K562 (cell line): Measurements from ENCODE around the gene WDR90. TPM values are rescaled to one million over a fixed set of nuclear protein-coding genes. Genes with fewer than 3 reads are reported as not detected.

Experiments used
- ATAC-seq: fragments of 200-7000 bp; cut with Tn5 transposase; 3 replicates; pipeline ENCODE4 v1.9.1; 2020; ENCODE audit warnings: moderate library complexity
- BruUV-seq: library from RNA; stranded (reverse); fragments of 400-500 nt; replicated peaks from 2 replicates; lab custom pipeline; 2021; lab: Mats Ljungman, UMichigan
- CTCF ChIA-PET: fragments of 300-600 bp; formaldehyde crosslinking; extraction: SDS; loops from one replicate; lab custom pipeline; 2021; ENCODE audit warnings: low intra/inter-chr PET ratio; lab: Yijun Ruan, JAX
- POLR2A ChIA-PET: fragments of 300-600, 350-650 bp; sonication (Branson Sonifier 250); formaldehyde crosslinking; extraction: SDS; loops from one replicate; lab custom pipeline; 2021; ENCODE audit warnings: antibody characterized with exemption, inconsistent platforms; lab: Yijun Ruan, JAX
- DNase-seq, 4 experiments: peaks; one replicate each; pipeline versions ENCODE4 v3.0.0 to v3.0.0-alpha.2; 2011 to 2018; ENCODE audit warnings: low spot score in 3 of 4, mixed read lengths in 3 of 4; ENCODE audit errors: extremely low read depth in 1 of 4
- FAIRE-seq: peaks from 2 replicates; lab custom pipeline; 2011; peaks lifted over from hg19 to GRCh38; lab: Jason Lieb, UNC
- H2AFZ ChIP-seq: 2 replicates; pipeline ENCODE4 v1.6.0; 2011; ENCODE audit warnings: low read depth, low read length, control low read depth, inconsistent platforms
- H3K27ac ChIP-seq: fragments of 200-600 bp; 3 replicates; pipeline ENCODE4 v1.8.0; 2011; ENCODE audit warnings: low read depth, mild to moderate bottlenecking, control low read depth, inconsistent platforms, low read length, moderate library complexity, mixed read lengths; ENCODE audit errors: extremely low read depth
- H3K27me3 ChIP-seq, 2 experiments: fragments of 300-600 bp in 1 of 2; 2 replicates in 1 of 2; 3 replicates in 1 of 2; pipeline versions ENCODE4 v1.6.0 to v1.8.0; 2011; ENCODE audit warnings: inconsistent platforms in 2 of 2, low read length in 2 of 2, mild to moderate bottlenecking in 1 of 2, mixed read lengths in 1 of 2, moderate library complexity in 1 of 2; ENCODE audit not compliant: control insufficient read depth in 2 of 2, insufficient read depth in 2 of 2
- H3K36me3 ChIP-seq: fragments of 300-600 bp; 3 replicates; pipeline ENCODE4 v1.8.0; 2011; ENCODE audit warnings: mild to moderate bottlenecking, low read length, inconsistent platforms; ENCODE audit not compliant: control insufficient read depth, insufficient read depth
- H3K4me1 ChIP-seq, 2 experiments: fragments of 200-600 bp in 1 of 2; replicated peaks in 1 of 2; 2 replicates in 1 of 2; 3 replicates in 1 of 2; pipeline versions ENCODE4 v1.5.1 to v1.8.0; 2011; ENCODE audit warnings: inconsistent platforms in 2 of 2, low read length in 2 of 2, mild to moderate bottlenecking in 1 of 2, mixed read lengths in 1 of 2, moderate library complexity in 1 of 2; ENCODE audit not compliant: control insufficient read depth in 2 of 2, insufficient read depth in 2 of 2
- H3K4me2 ChIP-seq: 2 replicates; pipeline ENCODE4 v1.6.1; 2011; ENCODE audit warnings: low read length, control low read depth, inconsistent platforms, mixed read lengths; ENCODE audit not compliant: insufficient read depth
- H3K4me3 ChIP-seq: fragments of 200-600 bp; sonication (generic), shearing (Covaris generic); 2 replicates; pipeline ENCODE4 v1.5.1; 2016; ENCODE audit warnings: control low read depth, inconsistent platforms
- H3K79me2 ChIP-seq: fragments of 200-600 bp; 3 replicates; pipeline ENCODE4 v1.8.0; 2011; ENCODE audit warnings: low read length, inconsistent platforms; ENCODE audit not compliant: control insufficient read depth, insufficient read depth
- H3K9ac ChIP-seq, 2 experiments: 2 replicates each; pipeline versions ENCODE4 v1.6.0 to v1.6.1; 2011; ENCODE audit warnings: low read depth in 2 of 2, low read length in 2 of 2, control low read depth in 1 of 2, inconsistent platforms in 1 of 2, mild to moderate bottlenecking in 1 of 2, mixed read lengths in 1 of 2; ENCODE audit not compliant: insufficient read depth in 1 of 2
- H3K9me1 ChIP-seq: one replicate; pipeline ENCODE4 v1.6.0; 2011; ENCODE audit warnings: inconsistent platforms, mild to moderate bottlenecking, low read length, moderate library complexity; ENCODE audit not compliant: control insufficient read depth, insufficient read depth
- H3K9me3 ChIP-seq: replicated peaks from 2 replicates; pipeline ENCODE4 v1.5.1; 2011; ENCODE audit warnings: low read depth, low read length, inconsistent platforms; ENCODE audit not compliant: control insufficient read depth, insufficient read depth
- H4K20me1 ChIP-seq: replicated peaks from 2 replicates; pipeline ENCODE4 v1.6.1; 2011; ENCODE audit warnings: low read length, inconsistent platforms, mixed read lengths; ENCODE audit not compliant: control insufficient read depth, insufficient read depth
- BCOR ChIP-seq: fragments of 450-650 bp; IDR thresholded peaks from 2 replicates; pipeline ENCODE4 v1.6.1; 2016
- GTF2F1 ChIP-seq: IDR thresholded peaks from 2 replicates; pipeline ENCODE4 v1.6.1; 2011; ENCODE audit warnings: low read depth, low read length, improper control_type of control experiment
- KDM1A ChIP-seq, 2 experiments: fragments of 450-650 bp; IDR thresholded peaks; 2 replicates each; pipeline ENCODE4 v1.6.1; 2016; ENCODE audit warnings: mild to moderate bottlenecking in 2 of 2
- MBD2 ChIP-seq: sonication (generic); IDR thresholded peaks from 2 replicates; pipeline ENCODE4 v1.6.1; 2016; ENCODE audit warnings: low read depth, borderline replicate concordance
- MED1 ChIP-seq: sonication (generic); formaldehyde crosslinking; IDR thresholded peaks from 2 replicates; pipeline ENCODE4 v1.8.1; 2023; ENCODE audit warnings: missing genetic modification reagents, borderline replicate concordance
- MYC ChIP-seq, 2 experiments: fragments of 250-450 bp in 1 of 2; sonication (Bioruptor Pico) in 1 of 2; IDR thresholded peaks; 2 replicates each; pipeline versions ENCODE4 v1.5.1 to v1.6.1; 2012 to 2021; ENCODE audit warnings: low read depth in 2 of 2, borderline replicate concordance in 1 of 2, improper control_type of control experiment in 1 of 2, low read length in 1 of 2, mild to moderate bottlenecking in 1 of 2, moderate library complexity in 1 of 2
- NFATC3 ChIP-seq: fragments of 450-650 bp; IDR thresholded peaks from 2 replicates; pipeline ENCODE4 v1.6.1; 2017; ENCODE audit warnings: mild to moderate bottlenecking
- NRF1 ChIP-seq, 2 experiments: fragments of 450-650 bp; IDR thresholded peaks in 1 of 2; conservative IDR thresholded peaks in 1 of 2; 2 replicates each; pipeline ENCODE4 v1.6.1; 2014; ENCODE audit warnings: mild to moderate bottlenecking in 2 of 2
- SMAD3 ChIP-seq: fragments of 450-650 bp; formaldehyde crosslinking; conservative IDR thresholded peaks from 2 replicates; pipeline ENCODE4 v1.4.0; 2020; ENCODE audit warnings: mild to moderate bottlenecking
- SRSF3 ChIP-seq: fragments of 200-400 bp; formaldehyde crosslinking; IDR thresholded peaks from 2 replicates; pipeline ENCODE4 v1.6.1; 2016; ENCODE audit warnings: mild to moderate bottlenecking, low read length, moderate library complexity; ENCODE audit not compliant: insufficient read depth
- WGBS: fragments of 100-300 bp; shearing (Covaris generic); methylation state at CpG from one replicate; pipeline ENCODE4 v1.1.6; 2016; ENCODE audit warnings: low coverage, mixed read lengths; ENCODE audit not compliant: insufficient coverage; ENCODE audit errors: missing lambda C conversion rate; 5-methylcytosine and 5-hydroxymethylcytosine counted together
- in situ Hi-C: fragments of 300-500 bp; cut with MboI; formaldehyde crosslinking; loops from 4 replicates; pipeline ENCODE4 v1.15.0; 2018; ENCODE audit warnings: inconsistent platforms, mixed read lengths
- intact Hi-C: fragments of 100-400 bp; cut with micrococcal nuclease; formaldehyde crosslinking; loops from 2 replicates; pipeline ENCODE4 v1.14.2; 2022
- polyA plus RNA-seq, 8 experiments: library from polyadenylated mRNA; depleted of rRNA in 4 of 8; stranded (reverse) in 5 of 8; unstranded in 3 of 8; fragments of >200 nt; fragmentation: Nextera tagmentation in 2 of 8; fragmentation: Illumina TruSeq in 1 of 8; extraction: Ambion mirVana in 2 of 8; extraction: Trizol in 1 of 8; gene quantifications; 2 replicates each; pipeline versions ENCODE4 v1.2.1 to v1.2.3, GENCODE V29; 2011 to 2014; ENCODE audit warnings: inconsistent platforms in 1 of 8, missing spikeins in 1 of 8
- total RNA-seq, 7 experiments: library from RNA; depleted of rRNA in 6 of 7; stranded (reverse); fragments of >200 nt in 6 of 7; fragmentation: Illumina TruSeq in 2 of 7; extraction: Trizol in 2 of 7; gene quantifications; 2 replicates each; pipeline versions ENCODE4 v1.2.1 to v1.2.3, GENCODE V29; 2011 to 2021; ENCODE audit warnings: low replicate concordance in 1 of 7

The WDR90 gene
- total and polyA plus RNA-seq, 9 of the 15 experiments (the other 6 are each of a cell fraction or from before 2014, with no cell fraction given), result 0.44 to 12.6 (median 3.3) TPM

DNA sequence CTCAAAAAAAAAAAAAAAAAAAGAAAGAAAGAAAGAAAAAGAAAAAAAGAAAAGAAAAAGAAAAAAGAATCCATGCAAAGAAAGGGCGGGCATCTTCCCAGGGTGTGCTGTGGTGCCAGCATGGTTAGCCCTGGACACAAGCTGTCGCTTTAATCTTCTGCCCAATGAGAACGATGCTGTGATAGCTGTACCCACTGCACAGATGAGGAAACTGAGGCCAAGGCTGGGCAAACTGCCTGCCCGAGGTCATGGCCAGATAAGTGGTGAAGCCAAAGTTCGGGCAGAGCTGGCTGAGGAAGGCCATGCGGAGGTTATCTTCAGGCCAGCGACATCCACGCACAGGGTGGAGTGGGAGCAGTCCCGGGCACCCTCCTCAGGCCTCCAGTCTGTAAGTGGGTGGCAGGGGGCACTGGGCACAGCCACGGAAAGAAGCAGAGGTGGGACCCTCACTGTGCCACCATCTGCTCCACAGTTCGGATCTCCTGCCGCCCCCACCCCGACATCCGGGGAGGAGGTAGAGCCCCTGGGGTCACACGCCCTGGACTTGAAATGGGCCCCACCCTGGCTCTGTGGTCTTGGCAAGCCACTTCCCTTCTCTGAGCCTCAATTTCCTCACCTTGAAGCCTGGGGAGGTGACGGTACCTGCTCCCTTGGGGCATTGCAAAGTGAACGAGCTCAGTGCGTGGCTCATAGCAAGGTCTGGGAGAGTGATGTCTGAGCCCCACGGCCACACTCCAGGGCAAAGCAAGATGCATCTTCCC, 49.9 kb downstream of the WDR90 start:
- ChIA-PET CTCF (no interaction called here), POLR2A (no interaction called here)
- ATAC-seq, result no peak
- in situ Hi-C loops (no loop called here), intact Hi-C loops (no loop called here)
- no peak overlapping the region for H3K4me3 ChIP-seq
- H2AFZ ChIP-seq, result no peak overlapping the region
- no peak overlapping the region for H3K9ac ChIP-seq
- FAIRE-seq, result no peak
- peaks cover 6% of the 10 kb centered on the region for H3K9me1 ChIP-seq
- peaks cover 25% of the 10 kb centered on the region for H4K20me1 ChIP-seq
- no peak for DNase-seq
- H3K79me2 ChIP-seq, result no peaks in the 10 kb centered on the region
- H3K4me1 ChIP-seq, result peaks cover 7 to 61% of the 10 kb centered on the region in 2 experiments
- H3K9me3 ChIP-seq, result no peaks in the 10 kb centered on the region
- H3K4me2 ChIP-seq, result no peak overlapping the region
- no peak for TF ChIP-seq NRF1 (conservative IDR thresholded peaks at IDR 0.05 in 1 of 2, IDR thresholded peaks at IDR 0.05 in 1 of 2)
- no peak for TF ChIP-seq MBD2
- TF ChIP-seq NFATC3, result no peak
- TF ChIP-seq GTF2F1, result no peak
- no peak for TF ChIP-seq MED1 (CRISPR knock-in tag)
- no peak for TF ChIP-seq MYC (IDR thresholded peaks at IDR 0.05; ENCODE audit: low read depth, low read length)
- no peak for TF ChIP-seq MYC (CRISPR knock-in tag; IDR thresholded peaks at IDR 0.05; ENCODE audit: borderline replicate concordance, low read depth)
- peak; percentile 84 for TF ChIP-seq BCOR
- no peak for TF ChIP-seq SRSF3
- TF ChIP-seq KDM1A (IDR thresholded peaks at IDR 0.05), result peak; percentile 58 to 65; a peak in 3 of 4 replicates
- no peak for TF ChIP-seq SMAD3 (CRISPR knock-in tag)
- no peak overlapping the region for H3K27ac ChIP-seq
- H3K36me3 ChIP-seq, result no peaks in the 10 kb centered on the region
- WGBS, result 6% methylated on average over 14 of the region's 19 CpGs
- no TSS peak for BruUV-seq
- H3K27me3 ChIP-seq, result peaks cover 15 to 56% of the 10 kb centered on the region in 2 experiments; a peak in 4 of 5 replicates
